Central memory CD8-positive, alpha-beta T cell (primary cell): ENCODE data around the gene USHBP1.
"Not testable (repeated sequence)": the region's sequence is repeated elsewhere in the genome, so short reads cannot be mapped to it uniquely, and the experiment has no call there.

ENCODE experiments used
- ATAC-seq: fragments of 150-1000 bp; cut with Tn5 transposase; replicated peaks from 2 replicates; pipeline ENCODE4 v1.10.0; 2022; ENCODE audit warnings: mild to moderate bottlenecking, moderate FRiP score, moderate number of reproducible peaks; ENCODE audit not compliant: poor library complexity, severe bottlenecking; ENCODE audit errors: extremely low read depth
- DNase-seq, 2 donors: peaks; one replicate each; pipeline ENCODE4 v3.0.0; 2021; ENCODE audit warnings: low spot score in 2 of 2
- H3K27ac Mint-ChIP-seq: one replicate; pipeline ENCODE4 v1.8.0; 2022; ENCODE audit warnings: low read depth, mild to moderate bottlenecking, moderate library complexity, mixed read lengths
- H3K27me3 Mint-ChIP-seq: one replicate; pipeline ENCODE4 v1.8.0; 2022; ENCODE audit warnings: mixed read lengths
- H3K36me3 Mint-ChIP-seq: one replicate; pipeline ENCODE4 v1.8.0; 2022; ENCODE audit warnings: mild to moderate bottlenecking, moderate library complexity, mixed read lengths; ENCODE audit not compliant: insufficient read depth
- H3K4me1 Mint-ChIP-seq: one replicate; pipeline ENCODE4 v1.8.0; 2022; ENCODE audit warnings: mixed read lengths
- H3K4me3 Mint-ChIP-seq: one replicate; pipeline ENCODE4 v1.8.0; 2022; ENCODE audit warnings: mild to moderate bottlenecking, moderate library complexity, mixed read lengths
- H3K9me3 Mint-ChIP-seq: one replicate; pipeline ENCODE4 v1.8.0; 2022; ENCODE audit warnings: mixed read lengths

USHBP1 gene

DNA sequence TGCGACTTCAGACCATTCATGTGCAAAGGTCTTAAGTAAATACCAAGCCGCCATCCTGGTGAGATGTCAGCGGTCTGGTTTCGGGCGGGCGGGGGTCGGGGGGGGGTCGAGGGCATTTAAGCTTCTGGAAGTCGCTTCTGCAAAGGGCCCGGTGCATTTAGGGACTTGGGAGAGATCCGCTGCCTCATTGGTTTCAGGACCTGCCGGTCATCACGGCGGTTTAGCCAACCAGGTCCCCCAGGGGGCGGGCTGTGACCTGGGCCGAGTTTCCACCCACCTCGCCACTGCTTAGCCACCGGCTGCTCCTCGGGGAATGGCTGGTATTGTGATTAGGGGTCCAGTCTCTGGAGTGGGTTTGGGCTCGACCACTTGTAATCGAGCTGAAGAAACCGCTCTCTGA, 24.9 kb upstream of the USHBP1 start:
- Mint-ChIP-seq H3K36me3 (no peaks in the 10 kb centered on the region), H3K4me3 (no peak overlapping the region), H3K27ac (no peak overlapping the region), H3K27me3 (no peaks in the 10 kb centered on the region), H3K9me3 (no peaks in the 10 kb centered on the region), H3K4me1 (no peaks in the 10 kb centered on the region)
- ATAC-seq (no peak), DNase-seq (no peak)

DNA sequence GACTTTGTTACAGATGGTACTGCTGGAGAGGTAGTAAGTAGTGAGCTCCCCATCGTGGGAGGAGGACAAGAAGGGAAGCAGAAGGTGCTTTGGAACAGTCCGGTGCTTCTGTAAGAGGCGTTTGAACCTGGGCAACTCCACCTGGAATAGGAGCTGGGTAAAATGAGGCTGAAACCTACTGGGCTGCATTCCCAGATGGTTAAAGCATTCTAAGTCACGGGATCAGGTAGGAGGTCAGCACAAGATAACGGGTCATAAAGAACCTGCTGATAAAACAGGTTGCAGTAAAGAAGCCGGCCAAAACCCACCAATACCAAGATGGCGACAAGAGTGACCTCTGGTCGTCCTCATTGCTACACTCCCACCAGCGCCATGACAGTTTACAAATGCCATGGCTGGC, 22.2 kb upstream of the USHBP1 start:
- no peaks in the 10 kb centered on the region for H3K9me3 Mint-ChIP-seq
- ATAC-seq (no peak), DNase-seq (no peak)
- peaks cover 13% of the 10 kb centered on the region for H3K4me1 Mint-ChIP-seq
- no peaks in the 10 kb centered on the region for H3K36me3 Mint-ChIP-seq
- H3K27ac Mint-ChIP-seq, result no peak overlapping the region
- H3K4me3 Mint-ChIP-seq, result no peak overlapping the region
- no peaks in the 10 kb centered on the region for H3K27me3 Mint-ChIP-seq

DNA sequence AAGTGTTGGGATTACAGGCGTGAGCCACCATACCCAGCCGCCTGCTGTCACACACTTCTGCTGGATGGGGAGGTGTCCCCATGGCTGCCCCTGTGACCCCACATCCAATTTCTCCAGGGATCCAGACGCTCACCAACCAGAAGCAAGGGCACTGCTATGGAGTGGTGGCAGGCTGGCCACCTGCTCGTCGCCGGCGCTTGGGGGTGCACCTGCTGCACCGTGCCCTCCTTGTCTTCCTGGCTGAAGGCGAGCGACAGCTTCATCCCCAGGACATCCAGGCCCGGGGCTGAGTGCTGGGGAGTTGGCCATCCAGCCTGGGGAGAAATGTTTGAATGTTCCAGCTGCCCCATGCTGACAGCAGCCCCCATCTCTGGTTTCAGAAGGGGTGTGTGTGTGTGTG, 21.7 kb upstream of the USHBP1 start:
- DNase-seq (no peak), ATAC-seq (no peak)
- Mint-ChIP-seq H3K27ac (no peak overlapping the region), H3K4me3 (no peak overlapping the region), H3K4me1 (peaks cover 13% of the 10 kb centered on the region), H3K36me3 (no peaks in the 10 kb centered on the region), H3K27me3 (no peaks in the 10 kb centered on the region), H3K9me3 (no peaks in the 10 kb centered on the region)

DNA sequence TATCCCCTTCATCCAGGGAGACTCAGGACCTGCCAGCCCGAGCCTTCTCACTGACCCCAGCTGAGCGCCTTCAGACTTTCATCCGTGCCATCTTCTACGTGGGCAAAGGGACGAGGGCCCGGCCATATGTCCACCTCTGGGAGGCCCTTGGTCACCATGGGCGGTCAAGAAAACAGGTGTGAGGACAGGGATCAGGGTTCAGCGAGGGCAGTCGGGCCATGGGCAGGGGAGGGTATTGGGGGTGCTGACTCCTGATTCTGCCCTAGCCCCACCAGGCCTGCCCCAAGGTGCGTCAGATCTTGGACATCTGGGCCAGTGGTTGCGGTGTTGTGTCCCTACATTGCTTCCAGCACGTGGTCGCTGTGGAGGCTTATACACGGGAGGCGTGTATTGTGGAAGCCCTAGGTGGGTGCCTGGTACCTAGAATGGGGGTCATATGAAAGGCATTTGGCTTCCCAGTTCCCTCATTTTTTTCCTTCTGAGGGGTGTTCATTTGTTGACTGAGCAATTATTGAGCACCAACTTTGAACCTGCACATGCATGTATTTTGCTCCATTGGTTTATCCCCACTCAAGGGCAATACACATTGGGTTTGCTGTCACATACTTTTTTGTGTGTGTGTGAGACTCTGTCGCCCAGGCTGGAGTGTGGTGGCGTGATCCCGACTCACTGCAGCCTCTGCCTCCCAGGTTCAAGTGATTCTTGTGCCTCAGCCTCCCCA, 21.0 kb upstream of the USHBP1 start:
- H3K9me3 Mint-ChIP-seq, result no peaks in the 10 kb centered on the region
- ATAC-seq (no peak), DNase-seq (no peak)
- no peaks in the 10 kb centered on the region for H3K36me3 Mint-ChIP-seq
- H3K4me3 Mint-ChIP-seq, result no peak overlapping the region
- H3K27me3 Mint-ChIP-seq, result no peaks in the 10 kb centered on the region
- no peak overlapping the region for H3K27ac Mint-ChIP-seq
- H3K4me1 Mint-ChIP-seq, result peaks cover 13% of the 10 kb centered on the region

DNA sequence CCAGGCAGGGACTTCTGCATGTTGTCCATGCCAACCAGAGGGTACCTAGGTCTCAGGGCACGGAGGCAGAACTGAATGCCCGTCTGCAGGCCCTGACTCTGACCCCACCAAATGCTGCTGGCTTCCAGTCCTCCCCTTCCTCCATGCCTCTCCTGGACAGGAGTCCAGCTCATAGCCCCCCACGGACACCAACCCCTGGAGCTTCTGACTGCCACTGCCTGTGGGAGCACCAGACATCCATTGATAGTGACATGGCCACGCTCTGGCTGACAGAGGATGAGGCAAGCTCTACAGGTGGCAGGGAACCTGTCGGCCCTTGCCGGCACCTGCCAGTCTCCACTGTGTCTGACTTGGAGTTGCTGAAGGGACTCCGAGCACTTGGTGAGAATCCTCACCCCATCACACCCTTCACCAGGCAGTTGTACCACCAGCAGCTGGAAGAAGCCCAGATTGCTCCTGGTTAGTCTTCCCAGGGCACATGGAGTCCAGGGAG, 19.0 kb upstream of the USHBP1 start:
- Mint-ChIP-seq H3K27me3 (no peaks in the 10 kb centered on the region), H3K27ac (no peak overlapping the region), H3K4me1 (peaks cover 13% of the 10 kb centered on the region), H3K9me3 (no peaks in the 10 kb centered on the region), H3K36me3 (peaks cover 4% of the 10 kb centered on the region), H3K4me3 (peak overlapping the region; percentile 18)
- ATAC-seq, result no peak
- DNase-seq, result no peak

DNA sequence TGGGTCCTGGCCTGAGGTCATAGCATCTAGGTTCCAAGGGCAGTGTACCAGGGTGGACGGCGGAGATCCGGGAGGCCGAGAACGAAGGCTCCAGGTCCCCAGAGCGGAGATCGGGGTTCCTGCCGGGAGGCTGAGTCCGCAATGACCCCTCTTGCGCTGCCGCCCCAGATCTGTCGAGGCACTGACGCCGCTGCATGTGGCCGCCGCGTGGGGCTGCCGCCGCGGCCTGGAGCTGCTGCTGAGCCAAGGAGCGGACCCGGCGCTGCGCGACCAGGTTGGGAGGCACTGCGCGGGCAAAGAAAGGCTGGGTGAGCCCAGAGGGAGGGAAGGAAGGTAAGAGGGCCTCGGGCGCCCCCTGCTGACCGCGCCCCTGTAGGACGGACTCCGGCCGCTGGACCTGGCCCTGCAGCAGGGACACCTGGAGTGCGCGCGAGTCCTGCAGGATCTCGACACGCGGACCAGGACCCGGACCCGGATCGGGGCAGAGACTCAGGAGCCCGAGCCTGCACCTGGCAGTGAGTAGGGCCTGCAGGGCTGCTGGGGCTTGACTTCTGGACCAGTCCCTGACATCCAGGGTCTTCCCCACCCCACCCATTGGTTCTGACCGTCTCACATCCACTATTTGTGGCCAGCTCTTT, 18.1 kb upstream of the USHBP1 start:
- H3K4me1 Mint-ChIP-seq, result peaks cover 13% of the 10 kb centered on the region
- peak overlapping the region; percentile 77 for H3K4me3 Mint-ChIP-seq
- ATAC-seq, result peak; percentile 86
- no peaks in the 10 kb centered on the region for H3K27me3 Mint-ChIP-seq
- peaks cover 6% of the 10 kb centered on the region for H3K36me3 Mint-ChIP-seq
- H3K9me3 Mint-ChIP-seq, result no peaks in the 10 kb centered on the region
- DNase-seq, result peak; percentile 58 to 67
- no peak overlapping the region for H3K27ac Mint-ChIP-seq

DNA sequence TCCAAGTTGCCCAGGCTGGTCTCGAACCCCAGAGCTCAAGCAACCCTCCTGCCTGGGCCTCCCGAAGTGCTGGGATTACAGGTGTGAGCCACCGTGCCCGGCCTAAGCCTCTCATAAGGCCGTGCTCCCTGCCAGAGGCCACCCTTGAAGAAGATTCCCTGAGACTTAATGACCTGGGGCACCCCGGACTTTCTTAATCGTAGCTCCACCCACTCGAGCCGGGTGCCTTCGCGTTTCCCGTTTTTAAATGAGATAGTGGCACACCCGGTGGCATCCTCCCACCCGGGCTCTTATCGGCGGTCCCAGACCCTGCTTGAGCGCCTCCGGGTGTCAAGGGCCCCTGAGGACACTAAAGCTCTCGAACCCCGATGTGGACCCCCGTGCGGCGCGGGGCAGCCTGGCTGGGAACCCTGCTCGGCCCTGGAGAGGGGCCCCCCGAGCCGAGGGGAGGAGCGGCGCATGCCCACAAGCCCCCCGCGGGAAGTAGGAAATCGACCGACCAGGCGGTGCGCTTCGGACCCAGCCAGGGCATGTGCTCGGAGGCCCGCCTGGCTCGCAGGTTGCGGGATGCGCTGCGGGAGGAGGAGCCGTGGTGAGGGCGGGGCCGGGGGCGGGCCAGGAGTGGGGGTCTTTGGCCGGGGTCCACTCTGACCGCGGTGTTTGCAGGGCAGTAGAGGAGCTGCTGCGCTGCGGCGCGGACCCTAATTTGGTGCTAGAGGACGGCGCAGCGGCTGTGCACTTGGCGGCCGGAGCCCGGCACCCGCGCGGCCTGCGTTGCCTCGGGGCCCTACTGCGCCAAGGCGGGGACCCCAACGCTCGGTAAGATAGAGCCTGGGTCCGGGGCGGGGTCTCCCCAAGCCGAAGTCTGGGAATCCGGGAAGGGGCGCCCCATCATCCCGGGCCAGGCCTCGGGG, 17.1 kb upstream of the USHBP1 start, which contains the start of gene ANKLE1:
Gene ANKLE1, plus strand, starts transcription at position 511 of the 914 bp plus-strand sequence. Its CDS starts 20 bp downstream, at position 531.
- ATAC-seq (peak; percentile 26), DNase-seq (no peak)
- Mint-ChIP-seq H3K27ac (no peak within 1 kb of the TSS), H3K36me3 (peaks cover 13% of the 10 kb centered on the region), H3K4me1 (peaks cover 13% of the 10 kb centered on the region), H3K4me3 (peak within 1 kb of the TSS; percentile 77), H3K9me3 (no peaks in the 10 kb centered on the region), H3K27me3 (no peaks in the 10 kb centered on the region)

DNA sequence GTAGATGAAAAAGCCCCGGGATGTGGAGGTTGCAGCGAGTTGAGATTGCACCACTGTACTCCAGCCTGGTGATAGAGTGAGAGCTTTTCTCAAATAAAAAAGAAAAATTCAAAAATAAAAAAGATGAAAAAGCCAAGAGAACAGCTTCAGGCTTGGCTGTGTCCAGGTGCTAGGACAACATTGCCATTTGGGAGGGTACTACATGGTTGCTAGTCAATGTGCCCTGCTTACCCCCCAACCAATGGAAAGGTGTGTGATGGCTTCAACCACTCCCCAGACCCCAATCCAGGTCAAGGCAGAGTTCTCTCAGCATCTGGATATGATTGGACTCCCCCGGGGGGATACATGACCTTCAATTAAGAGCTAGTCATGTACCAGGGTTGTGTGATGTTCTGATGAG, 14.9 kb upstream of the USHBP1 start:
- DNase-seq (no peak), ATAC-seq (no peak)
- Mint-ChIP-seq H3K9me3 (no peaks in the 10 kb centered on the region), H3K4me1 (peaks cover 13% of the 10 kb centered on the region), H3K27ac (no peak overlapping the region), H3K27me3 (no peaks in the 10 kb centered on the region), H3K4me3 (no peak overlapping the region), H3K36me3 (peaks cover 21% of the 10 kb centered on the region)

DNA sequence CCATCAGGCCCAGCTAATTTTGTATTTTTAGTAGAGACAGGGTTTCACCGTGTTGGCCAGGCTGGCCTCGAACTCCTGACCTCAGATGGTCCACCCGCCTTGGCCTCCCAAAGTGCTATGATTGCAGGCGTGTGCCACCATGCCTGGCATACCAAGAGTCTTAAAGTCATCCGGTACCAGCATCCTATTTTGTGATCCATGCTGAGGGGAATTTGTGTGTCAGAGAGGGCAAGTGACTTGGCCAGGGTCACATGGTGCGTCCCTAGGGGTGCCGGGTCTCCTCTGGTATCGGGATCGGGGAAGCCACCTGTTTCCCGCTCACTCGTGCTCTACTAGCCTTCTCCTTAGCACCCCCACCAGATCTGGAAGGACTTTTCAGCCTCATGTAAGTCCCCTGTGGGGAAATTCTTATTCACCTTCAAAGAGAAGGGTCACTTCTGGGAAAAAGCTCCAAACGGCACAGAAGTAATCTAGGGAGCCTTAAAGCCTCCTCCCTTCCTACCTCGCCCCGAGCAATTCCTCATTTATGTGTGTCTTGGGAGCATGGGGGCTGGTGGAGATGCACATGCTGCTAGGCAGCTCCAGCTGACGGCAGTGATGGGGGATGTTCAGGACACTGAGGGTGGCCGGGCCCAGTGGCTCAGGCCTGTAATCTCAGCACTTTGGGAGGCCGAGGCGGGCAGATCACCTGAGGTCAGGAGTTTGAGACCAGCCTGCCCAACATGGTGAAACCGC, 11.1 kb upstream of the USHBP1 start:
- no peak for ATAC-seq
- Mint-ChIP-seq H3K36me3 (peaks cover 44% of the 10 kb centered on the region), H3K4me1 (no peaks in the 10 kb centered on the region), H3K27ac (no peak overlapping the region), H3K9me3 (no peaks in the 10 kb centered on the region), H3K27me3 (no peaks in the 10 kb centered on the region), H3K4me3 (no peak overlapping the region)
- DNase-seq, result no peak

DNA sequence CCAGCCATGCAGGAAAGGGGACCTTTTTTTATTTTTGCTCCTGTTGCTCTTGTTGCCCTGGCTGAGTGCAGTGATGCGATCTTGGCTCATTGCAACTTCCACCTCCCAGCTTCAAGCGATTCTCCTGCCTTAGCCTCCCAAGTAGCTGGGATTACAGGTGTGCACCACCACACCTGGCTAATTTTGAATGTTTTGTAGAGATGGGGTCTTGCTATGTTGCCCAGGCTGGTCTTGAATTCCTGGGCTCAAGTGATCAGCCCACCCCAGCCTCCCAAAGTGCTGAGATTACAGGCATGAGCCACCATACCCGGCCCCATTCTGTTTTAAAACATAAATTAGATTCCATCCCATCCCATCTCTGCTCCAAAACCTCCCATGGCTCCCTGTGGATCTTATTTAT, 10.3 kb upstream of the USHBP1 start:
- not testable (repeated sequence) for ATAC-seq, H3K27me3 Mint-ChIP-seq, H3K27ac Mint-ChIP-seq, H3K4me1 Mint-ChIP-seq, H3K4me3 Mint-ChIP-seq, H3K9me3 Mint-ChIP-seq, DNase-seq
- peaks cover 49% of the 10 kb centered on the region for H3K36me3 Mint-ChIP-seq

DNA sequence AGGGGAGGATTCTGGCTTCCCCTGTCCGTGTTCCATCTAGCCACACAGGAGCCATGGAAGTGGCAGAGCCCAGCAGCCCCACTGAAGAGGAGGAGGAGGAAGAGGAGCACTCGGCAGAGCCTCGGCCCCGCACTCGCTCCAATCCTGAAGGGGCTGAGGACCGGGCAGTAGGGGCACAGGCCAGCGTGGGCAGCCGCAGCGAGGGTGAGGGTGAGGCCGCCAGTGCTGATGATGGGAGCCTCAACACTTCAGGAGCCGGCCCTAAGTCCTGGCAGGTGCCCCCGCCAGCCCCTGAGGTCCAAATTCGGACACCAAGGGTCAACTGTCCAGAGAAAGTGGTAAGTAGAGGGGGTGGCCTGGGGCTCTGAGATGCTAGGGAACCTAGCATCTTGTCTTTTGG, 4.2 kb upstream of the USHBP1 start:
- peak overlapping the region; percentile 72 for H3K4me3 Mint-ChIP-seq

More for the DNA sequence above, 4.2 kb upstream of the USHBP1 start:
- no peak for DNase-seq
- Mint-ChIP-seq H3K27me3 (no peaks in the 10 kb centered on the region), H3K36me3 (peaks cover 45% of the 10 kb centered on the region), H3K4me1 (peaks cover 13% of the 10 kb centered on the region), H3K9me3 (no peaks in the 10 kb centered on the region), H3K27ac (no peak overlapping the region)
- no peak for ATAC-seq
